GM18519 (cell line): ENCODE data around the gene DUS2.
"Not testable (repeated sequence)": the region's sequence is repeated elsewhere in the genome, so short reads cannot be mapped to it uniquely, and the experiment has no call there.

ENCODE experiments used
- ATAC-seq: cut with Tn5 transposase; IDR thresholded peaks from one replicate; pipeline ENCODE4 v1.9.1; 2021; ENCODE audit warnings: mild to moderate bottlenecking, moderate library complexity; ENCODE audit not compliant: unreplicated experiment, low FRiP score

The DUS2 gene

GRCh38 chr16:68114939-68115338 is 91.9 kb downstream of the DUS2 start:
- not testable (repeated sequence) for ATAC-seq

- ATAC-seq = no peak
Observed at GRCh38 chr16:68115851-68116250, 92.8 kb downstream of the DUS2 start.

DNA sequence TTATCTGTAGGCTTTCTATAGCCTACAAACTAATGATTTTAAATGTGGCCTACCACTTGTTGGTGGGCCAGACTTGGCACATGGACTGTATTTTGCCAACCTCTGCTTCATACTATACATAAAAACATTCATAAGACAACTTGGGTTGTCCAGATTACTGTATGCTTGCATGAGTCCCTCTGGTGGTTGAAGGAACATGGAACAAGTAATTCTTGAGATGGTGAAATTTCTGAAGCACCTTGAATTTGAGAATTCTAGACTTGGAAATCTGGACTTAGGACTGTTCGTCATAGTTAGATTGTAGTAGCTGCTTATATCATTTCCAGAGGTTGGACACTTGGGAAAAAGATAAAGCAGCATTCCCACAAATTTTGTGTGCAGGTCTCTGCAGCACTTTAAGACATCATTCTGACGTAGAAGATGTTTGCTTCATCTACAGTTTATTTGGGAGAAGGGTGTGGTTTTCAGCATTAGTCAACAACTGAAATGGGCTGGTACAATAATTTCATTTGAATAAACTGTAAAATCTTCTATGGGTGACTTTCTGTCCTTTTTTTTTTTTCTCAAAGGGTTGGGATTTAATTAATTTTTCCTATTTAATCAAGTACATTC is 93.3 kb downstream of the DUS2 start:
- ATAC-seq = no peak

GRCh38 chr16:68117884-68118283 is 94.8 kb downstream of the DUS2 start:
- no peak for ATAC-seq

- not testable (repeated sequence) for ATAC-seq
Observed at GRCh38 chr16:68118954-68119353, 95.9 kb downstream of the DUS2 start.

DNA sequence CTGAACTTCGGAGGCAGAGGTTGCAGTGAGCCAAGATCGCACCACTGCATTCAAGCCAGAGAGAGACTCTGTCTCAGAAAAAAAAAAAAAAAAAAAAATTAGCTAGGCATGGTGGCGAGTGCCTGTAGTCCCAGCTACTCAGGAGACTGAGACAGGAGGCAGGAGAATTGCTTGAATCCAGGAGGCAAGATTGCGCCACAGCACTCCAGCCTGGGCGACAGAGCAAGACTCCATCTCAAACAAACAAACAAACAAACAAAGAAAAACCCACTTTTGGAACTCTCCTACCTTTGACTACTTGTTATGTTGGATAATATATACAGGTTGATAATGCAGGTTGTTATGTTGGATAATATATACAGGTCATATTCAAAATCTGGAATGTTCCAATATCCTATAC is 97.4 kb downstream of the DUS2 start:
- not testable (repeated sequence) for ATAC-seq

DNA sequence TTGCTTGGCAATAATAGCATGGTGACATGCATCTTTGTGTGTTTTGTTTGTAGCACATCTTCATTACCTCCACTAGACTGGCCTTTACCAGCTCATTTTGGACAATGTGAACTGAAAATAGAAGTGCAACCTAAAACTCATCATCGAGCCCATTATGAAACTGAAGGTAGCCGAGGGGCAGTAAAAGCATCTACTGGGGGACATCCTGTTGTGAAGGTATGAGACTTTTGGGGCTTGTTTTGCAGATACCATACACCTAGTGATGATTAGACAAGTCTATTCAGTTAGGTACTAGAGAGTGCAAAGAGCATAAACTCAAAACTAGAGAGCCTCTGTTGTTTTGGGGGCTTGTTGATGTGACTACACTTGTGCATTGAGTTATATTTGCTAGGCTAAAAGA is 103.3 kb downstream of the DUS2 start:
- ATAC-seq = no peak

DNA sequence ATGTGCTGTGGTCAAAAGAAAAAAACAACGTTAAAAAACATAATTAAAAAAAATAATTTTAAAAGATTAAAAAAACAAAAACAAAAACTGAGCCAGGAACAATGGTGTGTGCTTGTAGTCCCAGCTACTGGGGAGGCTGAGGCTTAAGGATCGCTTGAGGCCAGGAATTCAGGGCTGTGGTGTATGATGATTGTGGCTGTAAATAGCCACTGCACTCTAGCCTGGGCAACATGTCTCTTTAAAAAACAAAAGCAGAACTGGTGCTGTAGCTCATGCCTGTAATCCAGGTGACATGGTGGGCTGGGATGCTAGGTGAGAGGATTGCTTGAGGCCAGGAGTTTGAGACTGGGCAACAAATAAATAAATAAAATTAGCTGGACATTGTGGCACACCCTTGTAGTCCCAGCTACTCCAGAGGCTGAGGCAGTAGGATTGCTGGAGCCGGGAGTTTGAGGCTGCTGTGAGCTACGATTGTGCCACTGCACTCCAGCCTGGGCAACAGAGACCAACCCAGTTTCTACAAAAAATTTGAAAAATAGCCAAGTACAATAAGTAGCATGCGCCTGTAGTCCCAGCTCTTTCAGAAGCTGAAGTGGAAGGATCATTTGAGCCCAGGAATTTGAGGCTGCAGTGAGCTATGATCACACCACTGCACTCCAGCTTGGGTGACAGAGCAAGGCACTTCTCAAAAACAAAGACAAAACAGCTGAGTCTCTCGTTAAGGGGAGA is 105.7 kb downstream of the DUS2 start:
- no peak for ATAC-seq
